Stimulated activated CD4-positive, alpha-beta T cell treated with anti-CD3 and anti-CD28 coated beads, TNF-alpha, amount 100 ng/mL, for 1 hour (primary cell): Measurements from ENCODE around the gene FUBP1.
"Not testable (repeated sequence)": the region's sequence is repeated elsewhere in the genome, so short reads cannot be mapped to it uniquely, and the experiment has no call there.

Source experiments
- DNase-seq, 3 donors: peaks; one replicate each; pipeline ENCODE4 v3.0.0-alpha.2; 2020; ENCODE audit warnings: low read depth in 3 of 3, low spot score in 1 of 3

Gene FUBP1

DNA sequence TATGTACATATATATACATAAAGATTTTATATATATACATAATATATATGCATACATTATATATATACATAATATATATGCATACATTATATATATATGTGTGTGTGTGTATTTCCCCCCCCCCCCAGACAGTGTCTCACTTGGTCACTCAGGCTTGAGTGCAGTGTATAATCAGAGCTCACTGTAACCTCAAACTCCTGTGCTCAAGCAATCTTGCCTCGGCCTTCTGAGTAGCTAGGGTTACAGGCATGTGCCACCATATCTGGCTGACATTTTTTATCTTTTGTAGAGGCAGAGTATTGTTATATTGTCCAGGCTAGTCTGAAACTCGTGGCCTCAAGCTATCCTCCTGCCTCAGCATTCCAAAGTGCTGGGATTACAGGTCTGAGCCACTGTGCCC lies 9.0 kb upstream of the FUBP1 start:
- no peak for DNase-seq

DNA sequence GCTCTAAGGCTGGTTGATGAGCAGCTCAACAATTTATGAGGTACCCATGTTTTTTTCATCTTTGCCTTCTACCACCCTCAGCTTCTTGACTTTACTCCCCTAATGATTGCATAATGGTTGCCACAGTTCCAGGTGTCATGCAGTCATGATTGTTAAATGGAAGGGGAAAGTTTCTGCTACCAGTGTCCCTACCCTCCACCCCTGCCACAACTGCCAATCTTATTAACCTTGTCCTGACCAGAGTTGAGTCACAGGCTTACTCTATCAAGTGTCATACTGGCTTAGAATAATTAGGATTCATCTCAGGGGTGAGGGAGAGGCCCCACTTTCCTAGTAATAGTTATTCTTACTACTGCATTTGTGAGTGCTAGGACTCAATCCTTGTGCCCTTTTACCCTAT lies 7.9 kb upstream of the FUBP1 start:
- DNase-seq: no peak

DNA sequence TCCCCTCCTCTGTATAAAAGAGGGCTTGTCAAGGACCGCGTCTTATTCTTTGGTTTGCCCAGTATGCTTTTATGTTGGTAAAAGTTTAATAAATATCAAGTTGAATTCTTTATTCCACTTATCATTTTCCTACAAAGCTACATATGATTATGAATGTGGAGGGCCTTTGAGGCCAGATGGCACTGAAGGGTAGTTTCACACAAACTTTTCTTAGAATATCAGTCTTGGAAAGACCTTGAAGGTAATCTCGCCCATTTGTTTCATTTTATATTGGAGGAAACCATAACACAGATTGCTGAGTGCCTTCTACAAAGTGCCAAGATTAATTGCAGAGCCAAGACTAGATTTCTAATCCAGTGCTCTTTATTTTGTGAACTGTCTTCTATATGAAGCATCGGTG lies 5.8 kb upstream of the FUBP1 start:
- DNase-seq: no peak

DNA sequence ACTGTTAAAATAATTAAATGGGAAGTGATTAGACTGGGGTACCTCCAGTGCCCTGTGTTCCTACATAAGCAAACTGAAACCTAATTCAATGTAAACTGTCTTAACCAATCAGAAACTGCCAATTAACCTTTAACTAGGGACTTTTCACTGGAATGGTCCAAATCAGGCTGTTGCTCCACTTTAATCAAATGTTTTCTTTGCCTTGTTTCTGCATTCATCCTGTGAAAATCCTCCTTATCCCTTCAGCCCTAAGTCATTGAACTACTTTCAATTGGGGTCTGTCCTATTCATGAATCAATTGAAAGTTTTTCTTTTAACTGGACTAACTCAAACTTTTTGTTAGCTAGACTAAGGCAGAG lies 5.1 kb upstream of the FUBP1 start:
- DNase-seq: no peak

DNA sequence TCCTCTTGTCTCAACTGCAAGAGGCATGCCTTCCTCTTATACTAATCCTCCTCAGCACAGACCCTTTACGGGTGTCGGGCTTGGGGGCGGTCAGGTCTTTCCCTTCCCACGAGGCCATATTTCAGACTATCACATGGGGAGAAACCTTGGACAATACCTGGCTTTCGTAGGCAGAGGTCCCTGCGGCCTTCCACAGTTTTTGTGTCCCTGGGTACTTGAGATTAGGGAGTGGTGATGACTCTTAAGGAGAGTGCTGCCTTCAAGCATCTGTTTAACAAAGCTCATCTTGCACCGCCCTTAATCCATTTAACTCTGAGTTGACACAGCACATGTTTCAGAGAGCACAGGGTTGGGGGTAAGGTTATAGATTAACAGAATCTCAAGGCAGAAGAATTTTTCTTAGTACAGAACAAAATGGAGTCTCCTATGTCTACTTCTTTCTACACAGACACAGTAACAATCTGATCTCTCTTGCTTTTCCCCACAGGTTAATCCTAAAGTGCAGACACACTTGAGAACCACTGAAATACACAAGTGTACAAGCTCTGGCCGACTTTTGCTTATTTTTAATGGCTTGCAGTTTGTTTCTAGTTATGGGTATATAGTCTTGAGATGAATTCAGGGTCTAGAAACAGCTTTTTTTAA lies 4.6 kb upstream of the FUBP1 start:
- not testable (repeated sequence) for DNase-seq

DNA sequence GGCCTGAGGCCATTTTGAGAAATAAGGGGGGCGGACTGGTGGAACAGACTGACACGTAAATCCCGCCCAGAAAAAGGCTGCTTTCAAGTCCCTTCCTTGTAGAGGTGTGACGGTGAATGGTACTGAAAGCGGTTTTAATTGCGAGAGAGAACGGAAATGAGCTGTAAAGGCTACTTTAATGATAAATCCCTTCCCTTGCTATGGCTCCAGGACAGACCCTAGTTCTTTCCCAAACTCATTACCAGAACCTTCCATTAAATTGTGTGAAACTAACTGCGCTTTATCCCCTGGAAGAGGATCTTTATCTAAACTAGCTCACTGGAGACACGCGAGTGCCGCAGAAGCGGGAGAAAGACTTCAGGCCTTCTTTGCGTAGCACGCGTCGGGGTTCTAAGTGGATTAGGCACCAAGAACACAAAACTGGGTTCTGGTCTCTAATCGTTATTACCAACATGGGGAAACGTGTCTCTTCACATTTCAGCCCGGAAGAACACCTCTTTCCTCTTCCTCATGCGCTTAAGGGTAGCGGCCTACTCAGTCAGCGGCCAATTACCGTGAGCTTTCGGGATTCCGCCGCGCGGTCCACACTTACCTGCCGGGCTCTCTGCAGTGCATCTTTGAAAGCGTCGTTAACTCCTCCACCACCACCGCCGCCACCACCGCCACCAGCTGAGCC lies 441 bp downstream of the FUBP1 start:
- DNase-seq: peak in 2 of 3 donors; percentile 42 to 51

DNA sequence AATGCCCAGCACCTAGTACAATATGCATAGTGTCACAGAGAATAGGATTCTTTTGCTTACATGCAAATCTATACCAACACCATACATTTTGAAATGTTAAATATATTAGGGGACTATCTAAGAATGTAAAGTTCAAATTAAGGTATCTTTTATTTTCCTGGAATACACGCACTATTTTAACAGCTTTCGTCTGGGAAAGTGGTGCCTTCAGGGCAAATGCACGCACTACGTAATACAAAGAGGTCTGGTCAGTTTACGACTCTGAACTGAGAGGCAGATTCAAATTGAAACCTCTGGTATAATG lies 931 bp downstream of the FUBP1 start:
- no peak for DNase-seq

DNA sequence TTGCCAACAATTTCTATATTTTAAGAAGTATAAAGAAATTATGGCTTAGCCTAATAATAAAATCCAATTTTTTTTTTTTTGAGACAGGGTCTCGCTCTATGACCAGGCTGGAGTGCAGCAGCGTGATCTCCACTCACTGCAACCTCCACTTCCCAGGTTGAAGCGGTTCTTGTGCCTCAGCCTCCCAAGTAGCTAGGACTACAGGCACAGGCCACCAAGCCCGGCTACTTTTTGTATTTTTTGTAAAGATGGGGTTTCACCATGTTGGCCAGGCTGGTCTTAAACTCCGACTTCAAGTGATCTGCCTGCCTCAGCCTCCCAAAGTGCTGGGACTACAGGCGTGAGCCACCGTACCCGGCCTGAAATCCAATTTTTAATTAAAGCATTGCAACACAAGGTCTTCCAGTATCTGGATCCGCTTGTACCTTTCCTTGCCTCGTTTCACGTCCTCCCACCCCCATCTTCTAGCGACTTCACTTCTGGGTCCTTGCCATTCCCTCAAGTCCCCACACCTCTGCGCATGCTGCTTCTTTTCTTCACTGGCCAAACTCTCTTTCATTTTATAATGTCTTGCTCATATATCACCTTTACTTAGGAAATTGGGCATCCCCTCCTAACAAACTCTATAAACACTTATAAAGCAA lies 2.3 kb downstream of the FUBP1 start:
- no peak for DNase-seq

DNA sequence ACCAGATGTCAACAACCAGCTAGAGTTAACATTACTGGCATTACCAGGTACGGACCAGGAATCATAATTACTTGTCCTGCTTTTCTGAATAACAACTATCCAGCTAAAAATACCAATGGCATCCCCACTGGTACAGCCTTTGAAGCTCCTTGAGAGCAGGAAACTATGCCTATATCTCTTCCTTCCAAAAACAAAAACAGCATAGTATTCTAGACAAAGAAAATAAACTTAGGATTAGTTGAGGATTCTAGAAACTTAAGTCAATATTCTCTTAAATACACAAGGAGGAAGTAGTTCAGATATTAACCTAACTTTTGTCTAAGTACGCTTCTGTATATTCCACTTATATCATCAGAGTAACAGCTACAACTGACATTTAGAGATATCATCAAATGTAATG lies 3.0 kb downstream of the FUBP1 start:
- DNase-seq: no peak

DNA sequence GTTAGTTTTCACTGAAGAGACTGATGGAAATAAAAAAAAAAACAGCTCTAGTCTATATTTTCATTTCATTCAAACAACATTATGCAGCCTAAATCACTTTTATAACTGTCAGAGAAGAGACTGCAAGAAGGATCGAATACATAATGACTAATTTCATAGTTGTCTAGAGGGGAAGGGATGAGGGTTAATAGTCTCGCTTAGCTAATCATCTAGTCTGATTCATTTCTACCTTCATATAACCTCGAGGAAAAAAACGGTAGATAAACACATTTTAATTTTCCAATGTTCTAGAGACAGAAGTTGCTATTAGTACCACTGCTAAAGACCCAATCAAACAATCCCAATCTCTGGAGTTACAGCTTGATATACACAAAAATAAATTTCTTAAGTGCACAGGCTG lies 3.5 kb downstream of the FUBP1 start:
- no peak for DNase-seq

DNA sequence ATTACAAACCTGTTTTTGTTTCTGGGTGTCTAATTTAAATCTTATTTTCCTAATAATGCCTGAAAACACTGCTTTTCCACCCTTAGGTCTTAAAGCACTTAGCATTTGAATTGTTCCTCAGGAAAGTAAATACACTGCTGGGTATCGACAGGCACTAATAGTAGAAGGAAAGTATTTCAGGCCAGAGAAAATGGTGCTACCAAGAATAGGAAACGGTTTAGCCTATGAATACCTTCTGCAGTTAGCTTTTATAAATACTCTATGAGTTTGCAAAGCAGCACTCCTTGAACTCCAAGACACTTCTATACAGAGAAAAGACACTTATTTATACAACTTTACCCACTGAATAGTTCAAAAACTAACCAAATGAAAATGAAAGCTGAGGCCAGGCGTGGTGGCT lies 6.8 kb downstream of the FUBP1 start:
- DNase-seq: no peak

DNA sequence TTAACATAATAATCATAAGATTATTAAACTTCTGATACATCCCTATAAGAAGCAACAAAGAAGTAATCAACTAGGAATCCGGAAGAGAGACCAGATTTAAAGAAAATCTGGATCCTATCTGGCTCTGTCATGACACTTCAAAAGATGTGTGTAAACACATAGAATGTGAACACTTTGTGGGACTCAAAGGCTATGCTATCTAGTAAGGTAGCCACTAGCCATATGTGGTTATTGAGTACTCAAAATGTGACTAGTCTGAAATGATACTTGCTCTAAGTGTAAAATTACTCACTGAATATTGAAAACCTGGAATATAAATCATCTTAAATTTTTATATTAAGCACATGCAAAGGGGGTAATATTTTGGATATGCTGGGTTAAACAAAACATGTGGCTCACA lies 8.7 kb downstream of the FUBP1 start:
- no peak for DNase-seq

DNA sequence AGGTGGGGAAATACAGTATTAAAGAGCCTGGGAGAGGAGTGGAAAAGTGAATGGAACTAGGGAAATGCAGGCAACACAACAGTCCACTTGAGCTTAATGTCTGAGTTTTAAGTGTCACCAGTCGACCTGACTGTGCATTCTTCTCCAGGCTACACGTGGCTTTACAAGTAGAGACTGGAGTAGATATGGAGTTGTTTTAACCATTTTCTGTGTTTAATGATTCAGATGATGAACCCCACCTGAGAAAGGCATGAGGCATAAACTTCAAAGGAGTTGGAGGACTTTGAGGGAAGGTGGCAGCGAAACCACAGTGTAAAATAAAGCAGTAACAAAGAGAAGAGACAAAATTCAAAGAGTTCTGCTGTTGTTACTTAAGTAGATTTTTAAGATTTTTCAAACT lies 12.6 kb downstream of the FUBP1 start:
- DNase-seq: no peak

DNA sequence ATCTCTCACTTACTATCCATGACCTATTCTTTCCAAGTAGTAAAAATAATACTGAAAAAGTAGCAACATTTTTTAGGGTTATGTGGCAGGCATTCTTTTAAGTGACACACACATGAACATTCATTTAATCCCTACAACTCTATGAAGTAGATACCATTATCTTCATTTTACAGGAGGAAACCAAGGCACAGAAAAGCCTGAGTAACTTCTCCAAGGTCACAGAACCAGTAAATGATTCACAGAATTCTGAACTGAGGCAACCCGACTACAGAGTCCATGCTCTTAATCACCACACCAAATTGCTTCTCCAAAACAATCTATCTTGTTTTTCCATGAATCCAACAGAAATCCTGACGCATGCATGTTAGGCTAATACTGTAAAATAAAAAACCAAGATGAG lies 17.5 kb downstream of the FUBP1 start:
- no peak for DNase-seq

DNA sequence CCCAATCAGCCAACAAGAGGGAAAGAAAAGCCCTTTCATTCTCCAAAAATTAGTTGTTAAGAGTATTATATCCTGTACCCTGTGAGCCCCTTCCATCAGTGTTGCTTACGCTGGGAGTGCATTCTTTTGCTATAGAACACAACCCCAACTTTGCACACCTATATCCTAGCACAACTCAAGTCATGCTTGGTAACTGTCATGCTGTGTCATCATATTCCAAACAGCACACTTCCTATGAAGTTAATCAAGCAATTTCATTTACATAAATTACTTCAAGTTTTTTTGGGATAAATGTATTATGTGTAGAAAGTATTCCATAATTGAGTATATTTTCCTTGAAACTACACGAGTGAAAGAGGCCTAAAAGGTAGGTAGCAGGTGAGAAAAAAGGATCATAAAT lies 20.0 kb downstream of the FUBP1 start:
- no peak for DNase-seq

DNA sequence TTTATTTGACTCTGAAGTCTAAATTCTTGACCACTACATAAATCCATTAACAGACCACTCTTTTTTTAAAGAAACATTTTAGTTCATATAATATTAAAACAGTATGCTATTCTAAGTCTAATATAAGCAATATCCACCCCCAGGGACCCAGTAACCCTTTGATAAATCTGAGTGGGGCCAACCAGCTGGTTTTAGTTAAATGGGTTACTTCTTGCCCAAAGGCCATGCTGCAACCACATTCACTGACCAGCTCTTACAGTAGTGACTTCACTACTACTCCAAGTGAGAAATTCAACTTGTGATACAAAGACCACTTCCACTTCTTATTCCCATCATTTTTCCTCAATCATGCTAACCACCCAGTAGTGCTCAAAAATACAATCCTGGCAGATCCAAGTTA lies 20.5 kb downstream of the FUBP1 start:
- no peak for DNase-seq

DNA sequence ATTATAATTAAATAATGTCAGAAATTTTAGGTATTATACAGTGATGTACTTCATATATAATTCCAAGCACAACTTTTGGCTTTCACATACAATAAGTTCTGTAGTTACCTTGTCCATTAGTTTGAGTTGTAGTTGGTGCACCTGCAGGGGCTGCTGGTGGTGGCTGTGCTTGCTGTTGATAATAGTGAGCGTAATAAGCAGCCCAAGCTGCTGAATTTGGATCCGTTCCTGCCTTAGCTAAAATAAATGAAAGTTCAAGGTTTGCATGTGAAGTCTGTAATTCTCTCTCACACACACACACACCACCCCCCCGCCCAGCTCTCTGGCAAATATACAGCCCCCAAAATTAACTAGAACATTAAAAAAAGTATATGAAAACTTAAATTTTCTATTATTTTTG lies 22.4 kb downstream of the FUBP1 start:
- no peak for DNase-seq

DNA sequence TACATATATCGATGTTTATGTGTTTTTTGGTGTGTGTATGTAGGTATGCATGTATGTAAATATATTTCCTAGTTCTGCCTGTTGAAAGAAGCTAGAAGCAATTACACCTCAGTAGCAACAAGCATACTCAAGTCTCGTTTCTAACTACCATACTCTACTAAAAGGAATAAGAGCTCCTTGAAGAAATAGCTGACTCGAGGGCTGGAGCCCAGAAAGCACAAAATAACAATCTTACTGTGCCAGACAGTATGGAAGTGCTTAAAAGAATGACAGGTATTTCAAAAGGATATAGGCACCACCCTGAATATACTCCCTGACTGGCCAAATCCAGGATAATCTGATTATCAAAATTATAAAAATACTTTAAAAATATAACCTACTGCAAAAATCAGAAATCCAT lies 23.2 kb downstream of the FUBP1 start:
- DNase-seq: no peak

DNA sequence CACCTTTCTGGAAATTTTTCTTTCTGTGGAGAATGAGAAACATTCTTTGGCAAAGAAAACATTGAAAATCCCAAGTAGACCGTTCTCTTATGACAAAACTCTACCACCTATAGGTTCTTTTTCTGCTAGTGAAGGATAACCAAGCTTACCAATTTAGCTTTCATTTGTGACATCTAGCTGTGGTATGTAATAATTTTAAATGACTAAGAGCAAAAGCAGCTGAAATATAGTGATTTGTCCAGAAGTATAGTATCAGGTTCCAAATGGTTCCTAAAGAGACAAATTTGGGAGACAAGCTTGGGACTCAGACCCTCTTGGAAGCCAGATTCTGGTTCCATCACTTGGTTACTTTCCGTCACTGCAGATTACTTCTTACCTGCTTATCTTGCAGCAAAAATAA lies 24.4 kb downstream of the FUBP1 start:
- DNase-seq: no peak

DNA sequence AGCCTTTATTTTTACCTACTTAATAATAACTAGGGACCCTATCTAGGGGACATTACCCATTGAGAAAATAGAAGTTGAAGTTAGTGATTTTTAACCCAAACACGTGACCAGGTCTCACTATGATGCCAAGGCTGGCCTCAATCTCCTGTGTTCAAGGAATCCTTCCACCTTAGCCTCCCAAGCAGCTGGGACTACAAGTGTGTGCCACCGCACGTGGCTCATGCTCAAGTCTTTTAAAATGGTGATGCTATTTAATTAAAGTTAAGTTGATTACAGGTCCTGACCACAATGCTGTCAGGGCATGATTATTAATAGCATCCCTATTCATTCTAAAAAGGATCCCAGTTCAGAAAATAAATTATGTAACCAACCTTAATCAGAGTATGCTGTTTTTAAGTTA lies 25.0 kb downstream of the FUBP1 start:
- no peak for DNase-seq

DNA sequence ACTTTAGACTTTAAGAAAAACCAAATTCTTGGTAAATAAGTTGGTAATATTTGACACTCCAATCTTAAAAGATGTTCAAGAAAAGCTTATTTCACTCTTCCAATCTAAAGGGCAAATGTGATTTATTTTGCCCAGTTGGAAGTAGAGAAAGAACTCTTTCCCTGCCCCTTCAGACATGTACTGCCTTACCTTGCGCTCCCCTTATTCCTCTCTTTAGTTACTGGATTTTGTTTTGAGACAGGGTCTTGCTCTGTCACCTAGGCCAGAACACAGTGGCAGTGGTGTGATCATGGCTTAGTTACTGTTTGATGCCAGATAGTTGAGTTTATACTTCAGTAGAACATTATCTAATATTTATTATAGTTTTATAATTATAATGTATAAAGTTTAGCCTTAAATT lies 27.5 kb downstream of the FUBP1 start:
- no peak for DNase-seq

DNA sequence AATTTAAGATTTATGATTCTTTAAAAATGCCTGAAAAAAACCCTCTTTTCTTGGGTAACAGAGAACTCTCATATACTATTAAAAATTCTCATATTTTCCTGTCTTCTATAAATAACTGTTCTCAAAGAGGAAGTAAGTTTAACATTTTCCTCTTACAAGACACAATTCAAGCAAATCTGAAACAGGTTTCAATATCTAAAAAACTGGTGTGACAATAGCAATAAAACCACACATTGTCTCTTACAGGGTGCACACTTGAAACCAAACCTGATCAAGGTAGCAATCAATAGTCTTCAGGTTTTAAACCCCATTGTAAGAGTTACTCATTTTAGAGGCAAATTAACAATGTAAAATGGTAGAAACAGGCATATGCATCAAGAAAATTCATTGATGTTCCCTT lies 28.0 kb downstream of the FUBP1 start:
- no peak for DNase-seq

DNA sequence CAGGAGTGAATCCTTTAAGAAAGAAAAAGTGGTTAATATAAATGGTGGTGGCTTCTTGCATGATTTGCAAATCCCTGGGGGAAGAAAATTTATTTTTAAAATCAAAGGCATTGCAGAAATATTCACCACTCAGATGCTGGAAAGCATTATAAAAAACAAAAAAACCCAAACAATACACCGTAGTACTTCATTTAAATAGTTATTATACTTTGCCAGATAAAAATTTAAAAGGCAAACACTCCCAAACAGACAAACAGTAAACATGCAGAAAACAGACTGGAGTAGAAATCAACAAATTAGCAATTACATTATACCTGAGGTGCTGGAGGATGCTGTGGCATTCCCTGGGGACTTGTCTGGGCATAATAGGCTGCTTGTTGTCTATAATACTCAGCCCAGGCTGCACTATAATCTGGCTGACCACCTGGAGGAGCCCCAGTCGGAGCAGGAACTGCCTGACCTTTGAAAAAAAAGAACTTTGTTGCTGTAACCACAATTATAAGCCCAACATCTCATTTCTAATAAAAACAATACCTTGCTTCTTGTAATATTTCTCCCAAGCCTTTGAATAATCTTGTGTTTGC lies 29.9 kb downstream of the FUBP1 start:
- no peak for DNase-seq
